UCSD-AML1 (cell line): ENCODE data around the gene SLC25A29.

Source experiments
- DNase-seq: peaks from one replicate; lab custom pipeline; 2025; ENCODE audit not compliant: unreplicated experiment; lab: John Stamatoyannopoulos, UW

The SLC25A29 gene

DNA sequence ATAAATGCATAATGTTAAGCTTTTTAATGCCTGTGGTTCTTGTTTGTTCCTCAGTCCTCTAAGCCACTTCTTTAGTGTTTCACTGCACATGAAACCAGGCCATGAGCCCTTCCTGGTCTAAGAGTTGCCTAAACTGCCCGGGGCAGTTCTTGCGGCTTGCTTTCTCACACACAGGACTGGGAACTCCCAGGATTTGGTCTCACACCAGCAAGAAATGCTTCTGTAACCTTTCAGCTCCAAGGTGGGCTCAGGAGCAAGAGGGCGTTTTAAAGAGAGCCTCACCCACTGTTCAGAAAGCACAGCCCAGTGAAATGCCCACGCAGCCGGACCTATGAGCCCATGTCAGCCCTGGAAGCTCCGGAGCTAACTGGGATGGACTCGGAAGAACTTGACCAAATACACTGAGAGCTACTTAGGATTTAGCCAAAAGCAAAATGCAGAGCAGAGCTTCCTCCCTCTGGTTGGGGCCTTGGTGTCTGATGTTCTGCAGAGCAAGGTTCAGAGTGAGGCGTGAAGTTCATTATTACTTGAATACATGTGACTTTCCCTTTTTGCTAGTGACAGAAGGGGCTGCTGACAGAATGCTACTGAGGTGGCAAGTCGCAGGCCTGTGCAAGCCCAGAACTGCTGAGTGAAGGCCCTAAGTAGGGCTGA lies 23.4 kb downstream of the SLC25A29 start:
- no peak for DNase-seq

GRCh38 chr14:100282083-100282350 lies 24.2 kb downstream of the SLC25A29 start:
- DNase-seq, result no peak

DNA sequence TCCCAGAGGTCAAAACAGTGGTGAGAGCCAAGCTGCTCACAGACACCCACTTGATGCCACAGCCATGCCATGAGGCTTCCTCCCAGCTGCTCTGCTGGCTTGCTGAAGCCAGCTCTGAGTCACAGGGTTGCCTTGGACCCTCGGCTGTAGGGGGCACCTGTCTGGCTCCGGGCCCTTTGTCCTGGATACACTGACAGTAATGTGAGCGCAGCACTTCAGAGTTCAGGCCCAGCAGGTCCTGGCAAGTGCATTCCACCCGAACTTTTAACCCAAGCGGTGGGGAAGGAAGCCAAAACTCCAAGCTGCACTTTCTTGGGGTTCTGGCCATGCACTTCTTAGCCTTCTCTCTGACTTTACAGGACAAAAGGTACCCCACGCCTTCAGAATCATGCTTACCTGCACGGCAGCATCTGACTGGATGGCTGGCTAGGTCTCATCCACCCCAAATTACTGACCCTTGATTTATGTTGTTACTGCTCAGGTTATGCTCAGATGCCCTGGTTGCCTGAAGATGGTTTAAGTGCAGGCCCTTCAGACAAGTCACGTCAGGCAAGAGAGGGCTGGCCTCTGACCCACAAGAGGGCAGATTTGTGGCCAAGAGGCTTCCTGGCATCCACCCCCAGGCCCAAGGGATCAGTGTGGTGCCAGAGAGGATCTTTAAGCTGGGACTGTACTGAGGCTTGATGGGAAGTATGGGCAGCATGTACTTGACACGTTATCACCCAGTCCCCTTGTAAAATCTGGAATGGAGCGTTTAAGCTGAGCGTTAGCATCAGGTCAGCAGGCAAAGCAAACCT lies 24.8 kb downstream of the SLC25A29 start:
- no peak for DNase-seq

GRCh38 chr14:100279563-100279962 lies 26.7 kb downstream of the SLC25A29 start:
- no peak for DNase-seq

- DNase-seq, result no peak
Measured at GRCh38 chr14:100279133-100279532, 27.1 kb downstream of the SLC25A29 start.

DNA sequence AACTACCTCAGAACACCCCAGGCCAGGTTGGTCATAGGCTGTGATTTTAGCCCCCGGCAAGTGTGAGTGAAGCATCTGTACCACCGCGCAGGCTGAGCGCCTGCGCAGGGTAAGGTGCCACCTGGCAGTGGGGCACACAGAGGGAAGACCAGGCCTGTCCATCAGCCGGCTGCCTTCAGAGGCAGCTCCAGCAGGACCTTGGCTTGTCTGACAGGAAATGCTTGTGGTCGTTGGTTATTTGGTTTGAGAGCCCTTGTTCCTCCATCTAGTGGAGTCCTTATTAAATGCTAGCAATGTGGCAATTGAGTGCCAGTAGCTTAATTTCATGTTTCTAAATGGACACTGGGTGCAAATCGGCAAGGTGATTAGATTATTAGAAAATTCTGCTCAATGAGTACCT lies 27.5 kb downstream of the SLC25A29 start:
- peak; percentile 51 for DNase-seq

DNA sequence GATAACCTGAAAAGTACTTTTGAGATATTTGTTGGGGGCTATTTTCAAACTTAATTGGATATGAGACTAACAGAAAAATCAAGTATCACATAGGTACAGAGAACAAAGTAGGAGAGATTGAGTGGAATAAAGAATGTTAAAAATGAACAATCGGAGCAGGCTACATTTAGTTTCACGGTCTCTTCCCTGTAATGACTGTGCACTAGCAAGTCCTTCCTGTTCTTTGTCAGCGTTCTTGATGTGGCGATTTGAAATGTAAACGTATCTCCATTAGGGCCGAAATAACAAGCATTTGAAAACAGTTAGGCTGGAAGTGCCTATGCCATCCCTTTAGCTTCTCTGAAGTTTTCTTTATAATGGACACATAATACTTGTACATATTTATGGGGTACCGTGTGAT lies 31.0 kb downstream of the SLC25A29 start:
- DNase-seq, result no peak

GRCh38 chr14:100274250-100274649 lies 32.0 kb downstream of the SLC25A29 start:
- DNase-seq, result no peak

DNA sequence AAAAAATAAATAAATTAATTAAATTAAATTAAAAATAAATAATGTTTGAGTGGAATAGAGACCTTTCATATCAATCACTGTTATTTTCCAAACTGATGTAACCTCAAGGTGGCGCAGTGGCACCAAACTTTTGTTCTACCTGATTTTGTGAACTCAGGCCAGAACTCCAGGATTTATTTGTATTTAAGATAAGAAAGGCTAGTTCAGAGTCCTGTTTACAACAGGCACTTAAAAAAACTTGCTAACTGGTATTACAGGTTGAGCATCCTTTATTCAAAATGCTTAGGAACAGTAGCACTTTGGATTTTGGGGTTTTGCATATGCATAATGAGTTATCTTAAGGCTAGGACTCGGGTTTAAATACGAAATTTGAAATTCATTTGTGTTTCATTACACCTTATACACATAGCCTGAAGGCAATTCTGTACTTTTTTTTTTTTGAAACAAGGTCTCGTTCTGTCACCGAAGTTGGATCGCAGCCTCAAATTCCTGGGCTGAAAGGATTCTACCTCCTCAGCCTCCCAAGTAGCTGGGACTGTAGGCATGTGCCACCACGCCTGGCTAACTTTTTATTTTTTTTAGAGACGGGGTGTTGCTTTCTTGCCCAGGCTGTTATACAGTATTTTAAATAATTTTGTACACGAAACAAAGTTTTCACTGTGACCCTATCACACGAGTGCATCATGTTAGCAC lies 34.9 kb downstream of the SLC25A29 start:
- DNase-seq, result no peak

DNA sequence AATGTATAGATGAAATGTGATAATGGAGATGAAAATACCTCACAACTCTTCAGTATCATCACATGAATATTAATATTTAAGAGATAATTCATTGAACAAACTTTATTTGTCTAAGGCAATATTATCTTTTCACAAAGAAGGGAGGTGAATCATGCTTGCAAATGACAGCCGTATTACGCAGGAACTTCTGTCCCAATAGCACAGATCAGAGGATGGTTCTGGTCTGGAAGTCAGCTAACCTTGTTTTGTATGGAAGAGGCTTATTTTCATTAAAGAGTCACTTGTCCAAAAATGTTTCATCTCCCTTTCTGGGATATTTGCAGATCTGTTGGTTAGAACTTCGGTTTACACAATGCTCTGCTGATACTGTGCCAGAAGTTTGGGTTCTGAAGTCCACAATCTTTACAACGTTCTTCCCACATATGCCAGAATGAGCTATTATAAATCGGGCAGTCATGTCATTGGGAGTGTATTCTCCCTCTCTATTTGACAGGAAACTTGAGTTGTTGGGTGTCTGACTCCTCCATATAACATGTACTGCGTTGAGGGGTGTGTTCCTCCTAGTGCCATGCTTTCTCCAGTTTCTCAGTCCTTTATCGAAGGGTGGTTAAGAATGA lies 37.5 kb downstream of the SLC25A29 start:
- DNase-seq, result no peak

DNA sequence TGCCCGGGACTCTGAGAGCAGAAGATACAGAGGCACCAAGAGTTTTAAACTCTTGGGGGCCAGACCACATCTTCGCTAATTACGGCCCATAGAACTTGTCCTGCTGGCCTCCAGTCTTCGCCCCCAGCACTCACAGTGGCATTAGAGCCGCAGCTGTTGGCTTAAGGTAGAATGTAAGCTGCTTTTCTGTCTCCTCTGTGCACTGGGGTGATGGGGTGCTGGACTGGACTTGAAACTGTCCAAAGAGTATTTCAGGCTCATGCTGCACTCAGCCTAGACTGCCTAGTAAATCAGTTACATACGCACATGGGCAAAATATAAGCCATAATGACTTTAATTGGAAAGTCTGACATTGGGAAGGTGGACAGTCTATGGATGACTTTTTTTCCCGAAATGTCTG lies 38.3 kb downstream of the SLC25A29 start:
- no peak for DNase-seq

GRCh38 chr14:100263141-100263540 lies 43.1 kb downstream of the SLC25A29 start:
- DNase-seq, result no peak

DNA sequence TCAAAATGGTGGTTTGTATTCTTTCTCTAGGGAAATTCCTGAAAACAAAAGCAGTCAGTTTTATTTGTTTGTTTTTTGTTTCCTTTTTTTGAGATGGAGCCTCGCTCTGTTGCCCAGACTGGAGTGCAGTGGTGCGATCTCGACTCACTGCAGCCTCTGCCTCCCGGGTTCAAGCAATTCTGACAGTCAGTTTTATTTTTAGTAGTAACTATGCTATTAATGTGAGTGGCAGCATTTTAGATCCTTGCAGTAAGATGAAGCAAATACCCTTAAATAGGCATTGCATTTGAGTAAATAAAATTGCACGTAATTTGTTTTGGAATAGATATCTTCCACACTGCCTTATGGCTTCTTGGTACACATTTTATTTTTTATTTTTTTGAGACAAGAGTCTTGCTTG lies 43.7 kb downstream of the SLC25A29 start:
- no peak for DNase-seq

- no peak for DNase-seq
Measured at GRCh38 chr14:100261621-100262020, 44.6 kb downstream of the SLC25A29 start.

GRCh38 chr14:100256339-100256895 lies 49.8 kb downstream of the SLC25A29 start:
- DNase-seq, result no peak

- DNase-seq, result no peak
Measured at GRCh38 chr14:100252684-100253083, 53.6 kb downstream of the SLC25A29 start.

- no peak for DNase-seq
Measured at GRCh38 chr14:100250732-100251465, 55.3 kb downstream of the SLC25A29 start.

DNA sequence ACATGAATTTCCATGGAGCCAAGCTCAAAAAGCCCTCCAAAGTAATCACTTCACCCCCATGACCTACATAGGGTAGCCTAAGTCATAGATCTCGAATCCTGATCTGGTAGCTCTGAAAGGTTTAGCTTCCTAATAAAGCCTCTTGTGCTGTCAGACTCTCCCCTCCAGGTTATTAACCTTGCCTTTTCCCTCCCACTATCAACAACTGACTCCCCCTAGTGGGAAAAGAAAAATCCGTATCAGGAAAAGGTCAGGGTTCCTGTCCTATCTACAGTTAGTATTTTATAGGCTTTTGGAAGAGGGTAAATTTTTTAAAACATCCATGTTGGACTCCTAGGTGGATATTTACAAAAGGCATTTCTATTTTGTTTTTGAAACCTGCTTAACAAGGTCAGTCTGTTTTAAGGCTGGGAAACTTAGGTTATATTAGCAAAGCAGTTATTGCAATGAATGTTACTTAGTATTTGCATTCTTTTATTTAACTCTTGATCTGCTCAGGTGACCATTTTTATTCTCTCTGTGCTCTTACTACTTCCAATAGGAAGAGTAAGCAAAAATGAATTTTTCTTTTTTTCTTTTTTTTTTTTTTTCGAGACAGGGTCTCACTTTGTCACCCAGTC lies 59.3 kb downstream of the SLC25A29 start:
- DNase-seq, result no peak

DNA sequence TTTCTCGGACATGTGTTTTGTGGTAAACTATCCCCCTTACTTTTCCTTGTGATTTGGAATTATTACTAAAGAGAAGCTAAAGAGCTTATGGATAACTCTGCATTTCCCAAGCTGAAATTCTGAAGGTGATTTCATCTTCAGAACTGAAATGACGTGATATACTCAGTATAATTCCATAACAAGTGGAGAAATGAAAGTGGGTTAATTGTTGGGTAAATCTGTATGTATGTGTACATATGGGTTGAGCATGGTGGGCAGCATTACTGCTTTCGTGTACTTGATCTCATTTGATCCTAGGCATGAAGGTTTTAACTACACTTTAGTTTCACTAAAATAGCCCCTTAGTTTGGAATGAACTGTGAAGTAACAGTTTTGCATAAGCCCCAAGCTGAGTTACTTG lies 63.2 kb downstream of the SLC25A29 start:
- DNase-seq, result no peak

DNA sequence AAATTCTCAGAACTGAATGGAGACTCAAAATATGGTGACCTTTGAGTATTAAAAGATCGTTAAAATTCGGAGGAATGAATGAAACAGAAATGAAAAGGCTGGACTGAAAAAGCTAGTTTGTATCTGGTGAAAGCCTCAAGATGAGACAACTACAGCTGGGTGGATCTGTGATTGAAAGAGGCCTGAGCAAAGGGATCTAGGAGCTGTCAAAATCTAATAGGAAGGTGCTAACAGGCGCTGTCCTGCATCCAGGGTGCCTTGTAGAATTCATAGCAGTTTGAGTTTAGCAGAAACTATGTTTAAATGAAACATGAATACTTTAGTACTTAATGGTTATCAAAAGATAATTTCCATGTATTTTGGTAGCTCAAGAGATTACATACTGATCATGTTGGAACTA lies 65.0 kb downstream of the SLC25A29 start:
- DNase-seq, result no peak
